ENCODE measurements around the gene SLC35F2. TPM values are rescaled to one million over a fixed set of nuclear protein-coding genes. Genes with fewer than 3 reads are reported as not detected.

The SLC35F2 gene
- total and polyA plus RNA-seq, 2 of the 4 experiments (the other 2 are of a cell fraction) = 4.9 to 15.4 TPM

- Histone ChIP-seq H3K36me3 (ENCODE audit: control insufficient read depth, insufficient read depth, low read length) (no peaks in the 10 kb centered on the region), H2AK5ac (ENCODE audit: low read depth, low read length) (no peak overlapping the region), H2BK20ac (ENCODE audit: low read depth, low read length) (no peak overlapping the region), H4K20me1 (ENCODE audit: insufficient read depth, low read length) (no peaks in the 10 kb centered on the region), H3K9ac (ENCODE audit: low read depth, low read length) (no peak overlapping the region), H3K4me1 (ENCODE audit: control insufficient read depth, insufficient read depth, low read length) (no peaks in the 10 kb centered on the region; the same call in 1 of the 2 replicates), H3K27me3 (ENCODE audit: control insufficient read depth, insufficient read depth, low read length) (no peaks in the 10 kb centered on the region), H3K9me3 (ENCODE audit: control insufficient read depth, insufficient read depth, low read length) (no peaks in the 10 kb centered on the region), H3K18ac (ENCODE audit: low read depth, low read length) (no peak overlapping the region), H2BK15ac (ENCODE audit: low read depth, low read length) (no peak overlapping the region), H3K4ac (ENCODE audit: low read depth, low read length) (no peak overlapping the region), H4K8ac (ENCODE audit: low read depth in 2 of 2, low read length in 2 of 2) (no peak overlapping the region), H3K14ac (replicated peaks; ENCODE audit: low read depth, low read length) (no peak overlapping the region), H3K9me1 (ENCODE audit: insufficient read depth, low read length) (0 out of 2 replicates have a peak, but pooled peaks cover 3% of the 10 kb centered on the region), H4K5ac (ENCODE audit: low read depth, low read length) (no peak overlapping the region), H2BK120ac (ENCODE audit: low read depth, low read length) (no peak overlapping the region), H2AFZ (replicated peaks; ENCODE audit: low read length, poor library complexity) (no peak overlapping the region), H2AK9ac (replicated peaks; ENCODE audit: low read depth, low read length, poor library complexity) (no peak overlapping the region), H3K79me1 (ENCODE audit: low read depth in 1 of 2, low read length in 2 of 2) (peaks cover 7% of the 10 kb centered on the region in 2 experiments; a peak in 1 of 4 replicates), H4K91ac (ENCODE audit: insufficient read depth, low read depth, low read length) (no peak overlapping the region), H3K4me2 (ENCODE audit: low read depth, low read length) (no peak overlapping the region), H3K27ac (ENCODE audit: insufficient read depth, low read length) (no peak overlapping the region), H2BK5ac (ENCODE audit: low read depth, low read length, poor library complexity, severe bottlenecking) (no peak overlapping the region), H3K56ac (ENCODE audit: extremely low read depth, insufficient read depth, low read length) (no peak overlapping the region), H3K23ac (ENCODE audit: low read depth, low read length) (no peak overlapping the region), H3K4me3 (ENCODE audit: insufficient read depth, low read depth, low read length) (no peak overlapping the region)
- CTCF ChIA-PET = no interaction called here
- dilution Hi-C loops (cut with HindIII; ENCODE audit: low sequenced_read_pairs, unreplicated experiment) = no loop called here
- ATAC-seq (ENCODE audit: low read depth) (no peak), DNase-seq (no peak)
- no peak for TF ChIP-seq MAZ (IDR thresholded peaks at IDR 0.05; ENCODE audit: borderline replicate concordance, low read depth, low read length)
- TF ChIP-seq POLR2A (IDR thresholded peaks at IDR 0.05; ENCODE audit: low read depth, low read length) = no peak
- TF ChIP-seq FOS (IDR thresholded peaks at IDR 0.05; ENCODE audit: low read depth, low read length) = no peak
- no peak for TF ChIP-seq MAFK (IDR thresholded peaks at IDR 0.05; ENCODE audit: low read depth, low read length)
- TF ChIP-seq NFE2L2 (IDR thresholded peaks at IDR 0.05; ENCODE audit: low read depth, low read length) = no peak
- no peak for TF ChIP-seq RCOR1 (IDR thresholded peaks at IDR 0.05; ENCODE audit: insufficient replicate concordance, low read length)
- no peak for TF ChIP-seq RFX5 (IDR thresholded peaks at IDR 0.05; ENCODE audit: low read depth, low read length)
- no peak for TF ChIP-seq RAD21 (IDR thresholded peaks at IDR 0.05; ENCODE audit: low read length)
- no peak for TF ChIP-seq CHD1 (IDR thresholded peaks at IDR 0.05; ENCODE audit: low read depth, low read length)
- TF ChIP-seq USF2 (IDR thresholded peaks at IDR 0.05; ENCODE audit: low read depth, low read length) = no peak
- TF ChIP-seq BHLHE40 (IDR thresholded peaks at IDR 0.05; ENCODE audit: low read depth, low read length) = no peak
- TF ChIP-seq SMC3 (IDR thresholded peaks at IDR 0.05; ENCODE audit: low read depth, low read length) = no peak
- no peak for TF ChIP-seq MXI1 (IDR thresholded peaks at IDR 0.05; ENCODE audit: borderline replicate concordance, low read depth, low read length)
- TF ChIP-seq ELK1 (IDR thresholded peaks at IDR 0.05; ENCODE audit: borderline replicate concordance, low read depth, low read length) = no peak
- no peak for TF ChIP-seq CEBPB (IDR thresholded peaks at IDR 0.05; ENCODE audit: low read depth, low read length)
- TF ChIP-seq CTCF (conservative IDR thresholded peaks at IDR 0.05; ENCODE audit: low read depth, low read length) = no peak
- BruUV-seq (replicated peaks) = no TSS peak
- in situ Hi-C loops (cut with MboI; ENCODE audit: low sequenced_read_pairs) = no loop called here
- POLR2A ChIA-PET (ENCODE audit: unreplicated experiment) = no interaction called here
- intact Hi-C loops (cut with micrococcal nuclease) = no loop called here
Measured at GRCh38 chr11:107849790-107850189, 8.8 kb downstream of the SLC35F2 start.

All from IMR-90 (cell line).